ENCODE data around the gene ADAM10.

- TF ChIP-seq MAFK (IDR thresholded peaks at IDR 0.05; ENCODE audit: low read depth, low read length) (no peak), CTCF (conservative IDR thresholded peaks at IDR 0.05; ENCODE audit: low read depth, low read length) (no peak), RFX5 (IDR thresholded peaks at IDR 0.05; ENCODE audit: low read depth, low read length) (no peak), POLR2A (IDR thresholded peaks at IDR 0.05; ENCODE audit: low read depth, low read length) (no peak), RAD21 (IDR thresholded peaks at IDR 0.05; ENCODE audit: low read length) (no peak)
Measured at GRCh38 chr15:58576657-58577056, 172.8 kb downstream of the ADAM10 start.
